ENCODE results near the gene GLMP.

GLMP gene

GRCh38 chr1:156289857-156290256 lies 5.6 kb downstream of the GLMP start:
- H3K36me3 ChIP-seq (ENCODE audit: control insufficient read depth in 1 of 2, insufficient read depth in 2 of 2, low read length in 2 of 2): peaks cover 4 to 6% of the 10 kb centered on the region in 2 donors
- H3K9me3 ChIP-seq (ENCODE audit: control insufficient read depth in 1 of 2, low read length in 2 of 2): no peaks in the 10 kb centered on the region
- H3K4me1 ChIP-seq (ENCODE audit: control insufficient read depth in 1 of 2, insufficient read depth in 2 of 2, low read length in 2 of 2): peaks cover 15 to 20% of the 10 kb centered on the region in 2 donors
- no peaks in the 10 kb centered on the region for H3K27me3 ChIP-seq (ENCODE audit: control insufficient read depth in 1 of 2, insufficient read depth in 2 of 2, low read length in 2 of 2)
- no peak overlapping the region for H3K27ac ChIP-seq (ENCODE audit: low read depth, low read length)
- H3K9ac ChIP-seq (ENCODE audit: low read depth in 1 of 2, low read length in 2 of 2): no peak overlapping the region
- no peak overlapping the region for H3K4me3 ChIP-seq (ENCODE audit: low read depth in 1 of 2, low read length in 2 of 2)

GRCh38 chr1:156286061-156286460 lies 9.4 kb downstream of the GLMP start:
- H3K4me3 ChIP-seq (ENCODE audit: low read depth in 1 of 2, low read length in 2 of 2): no peak overlapping the region
- no peak overlapping the region for H3K9ac ChIP-seq (ENCODE audit: low read depth in 1 of 2, low read length in 2 of 2)
- no peak overlapping the region for H3K27ac ChIP-seq (ENCODE audit: low read depth, low read length)
- H3K4me1 ChIP-seq (ENCODE audit: control insufficient read depth in 1 of 2, insufficient read depth in 2 of 2, low read length in 2 of 2): peaks cover 20 to 32% of the 10 kb centered on the region in 2 donors
- peaks cover 0 to 4% of the 10 kb centered on the region in 2 donors for H3K36me3 ChIP-seq (ENCODE audit: control insufficient read depth in 1 of 2, insufficient read depth in 2 of 2, low read length in 2 of 2)
- H3K27me3 ChIP-seq (ENCODE audit: control insufficient read depth in 1 of 2, insufficient read depth in 2 of 2, low read length in 2 of 2): no peaks in the 10 kb centered on the region
- no peaks in the 10 kb centered on the region for H3K9me3 ChIP-seq (ENCODE audit: control insufficient read depth in 1 of 2, low read length in 2 of 2)

GRCh38 chr1:156285437-156285836 lies 10.0 kb downstream of the GLMP start:
- peaks cover 22 to 32% of the 10 kb centered on the region in 2 donors for H3K4me1 ChIP-seq (ENCODE audit: control insufficient read depth in 1 of 2, insufficient read depth in 2 of 2, low read length in 2 of 2)
- peaks cover 0 to 4% of the 10 kb centered on the region in 2 donors for H3K36me3 ChIP-seq (ENCODE audit: control insufficient read depth in 1 of 2, insufficient read depth in 2 of 2, low read length in 2 of 2)
- H3K4me3 ChIP-seq (ENCODE audit: low read depth in 1 of 2, low read length in 2 of 2): no peak overlapping the region
- no peaks in the 10 kb centered on the region for H3K27me3 ChIP-seq (ENCODE audit: control insufficient read depth in 1 of 2, insufficient read depth in 2 of 2, low read length in 2 of 2)
- no peak overlapping the region for H3K9ac ChIP-seq (ENCODE audit: low read depth in 1 of 2, low read length in 2 of 2)
- H3K27ac ChIP-seq (ENCODE audit: low read depth, low read length): no peak overlapping the region
- no peaks in the 10 kb centered on the region for H3K9me3 ChIP-seq (ENCODE audit: control insufficient read depth in 1 of 2, low read length in 2 of 2)

DNA sequence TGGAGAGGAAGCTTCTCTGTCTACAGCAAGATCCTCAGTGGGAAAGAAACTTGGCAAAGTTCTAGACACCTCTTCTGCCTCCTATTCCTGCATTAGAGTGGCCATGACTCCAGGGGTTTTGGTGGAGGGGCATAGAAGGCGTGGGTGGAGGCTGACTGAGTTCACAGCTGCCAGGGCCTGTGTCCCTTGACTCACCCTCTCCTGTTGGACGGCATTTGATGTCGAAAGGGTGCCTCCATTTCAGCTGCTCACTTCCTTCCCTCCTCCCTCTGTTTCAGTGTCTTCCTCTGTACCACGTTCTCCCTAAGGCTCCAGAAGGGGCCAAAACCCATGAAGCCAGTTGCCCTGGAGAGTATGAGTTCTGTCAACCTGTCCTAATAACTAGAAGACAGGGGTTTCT lies 10.7 kb downstream of the GLMP start:
- H3K4me3 ChIP-seq (ENCODE audit: low read depth in 1 of 2, low read length in 2 of 2): no peak overlapping the region
- no peaks in the 10 kb centered on the region for H3K27me3 ChIP-seq (ENCODE audit: control insufficient read depth in 1 of 2, insufficient read depth in 2 of 2, low read length in 2 of 2)
- H3K27ac ChIP-seq (ENCODE audit: low read depth, low read length): no peak overlapping the region
- H3K9ac ChIP-seq (ENCODE audit: low read depth in 1 of 2, low read length in 2 of 2): no peak overlapping the region
- H3K36me3 ChIP-seq (ENCODE audit: control insufficient read depth in 1 of 2, insufficient read depth in 2 of 2, low read length in 2 of 2): peaks cover 0 to 9% of the 10 kb centered on the region in 2 donors
- peaks cover 22 to 32% of the 10 kb centered on the region in 2 donors for H3K4me1 ChIP-seq (ENCODE audit: control insufficient read depth in 1 of 2, insufficient read depth in 2 of 2, low read length in 2 of 2)
- no peaks in the 10 kb centered on the region for H3K9me3 ChIP-seq (ENCODE audit: control insufficient read depth in 1 of 2, low read length in 2 of 2)

GRCh38 chr1:156284112-156284511 lies 11.4 kb downstream of the GLMP start, which contains the start of gene TMEM79:
TMEM79 (plus strand) TSS chr1:156284325; CDS start chr1:156285227, 902 bp downstream.
- Histone ChIP-seq H3K9me3 (ENCODE audit: control insufficient read depth in 1 of 2, low read length in 2 of 2) (no peaks in the 10 kb centered on the region), H3K27ac (ENCODE audit: low read depth, low read length) (peak within 1 kb of the TSS; percentile 26), H3K27me3 (ENCODE audit: control insufficient read depth in 1 of 2, insufficient read depth in 2 of 2, low read length in 2 of 2) (no peaks in the 10 kb centered on the region), H3K4me3 (ENCODE audit: low read depth in 1 of 2, low read length in 2 of 2) (peak within 1 kb of the TSS; percentile 94), H3K9ac (ENCODE audit: low read depth in 1 of 2, low read length in 2 of 2) (peak within 1 kb of the TSS; percentile 81 to 88), H3K36me3 (ENCODE audit: control insufficient read depth in 1 of 2, insufficient read depth in 2 of 2, low read length in 2 of 2) (peaks cover under 1 to 9% of the 10 kb centered on the region in 2 donors), H3K4me1 (ENCODE audit: control insufficient read depth in 1 of 2, insufficient read depth in 2 of 2, low read length in 2 of 2) (peaks cover 22 to 32% of the 10 kb centered on the region in 2 donors)

- peak overlapping the region; percentile 81 to 88 for H3K9ac ChIP-seq (ENCODE audit: low read depth in 1 of 2, low read length in 2 of 2)
- peak overlapping the region; percentile 26 for H3K27ac ChIP-seq (ENCODE audit: low read depth, low read length)
- H3K4me3 ChIP-seq (ENCODE audit: low read depth in 1 of 2, low read length in 2 of 2): peak overlapping the region; percentile 94
- peaks cover 22 to 32% of the 10 kb centered on the region in 2 donors for H3K4me1 ChIP-seq (ENCODE audit: control insufficient read depth in 1 of 2, insufficient read depth in 2 of 2, low read length in 2 of 2)
- peaks cover 6 to 14% of the 10 kb centered on the region in 2 donors for H3K36me3 ChIP-seq (ENCODE audit: control insufficient read depth in 1 of 2, insufficient read depth in 2 of 2, low read length in 2 of 2)
- no peaks in the 10 kb centered on the region for H3K27me3 ChIP-seq (ENCODE audit: control insufficient read depth in 1 of 2, insufficient read depth in 2 of 2, low read length in 2 of 2)
- H3K9me3 ChIP-seq (ENCODE audit: control insufficient read depth in 1 of 2, low read length in 2 of 2): no peaks in the 10 kb centered on the region
Measured at GRCh38 chr1:156283521-156283920, 12.0 kb downstream of the GLMP start.

GRCh38 chr1:156282479-156283222 lies 12.8 kb downstream of the GLMP start, which contains the start of gene SMG5:
SMG5 (minus strand) TSS chr1:156282825; CDS start chr1:156282680, 145 bp downstream.
- H3K4me3 ChIP-seq (ENCODE audit: low read depth in 1 of 2, low read length in 2 of 2): peak within 1 kb of the TSS; percentile 94
- H3K36me3 ChIP-seq (ENCODE audit: control insufficient read depth in 1 of 2, insufficient read depth in 2 of 2, low read length in 2 of 2): peaks cover 15 to 22% of the 10 kb centered on the region in 2 donors
- H3K27ac ChIP-seq (ENCODE audit: low read depth, low read length): peak within 1 kb of the TSS; percentile 84
- H3K9ac ChIP-seq (ENCODE audit: low read depth in 1 of 2, low read length in 2 of 2): peak within 1 kb of the TSS; percentile 81 to 88
- H3K4me1 ChIP-seq (ENCODE audit: control insufficient read depth in 1 of 2, insufficient read depth in 2 of 2, low read length in 2 of 2): peaks cover 22 to 32% of the 10 kb centered on the region in 2 donors
- H3K27me3 ChIP-seq (ENCODE audit: control insufficient read depth in 1 of 2, insufficient read depth in 2 of 2, low read length in 2 of 2): no peaks in the 10 kb centered on the region
- no peaks in the 10 kb centered on the region for H3K9me3 ChIP-seq (ENCODE audit: control insufficient read depth in 1 of 2, low read length in 2 of 2)

GRCh38 chr1:156281693-156282478 lies 13.6 kb downstream of the GLMP start:
- H3K9ac ChIP-seq (ENCODE audit: low read depth in 1 of 2, low read length in 2 of 2): peak overlapping the region; percentile 81 to 88
- peaks cover 22 to 32% of the 10 kb centered on the region in 2 donors for H3K4me1 ChIP-seq (ENCODE audit: control insufficient read depth in 1 of 2, insufficient read depth in 2 of 2, low read length in 2 of 2)
- peaks cover 19 to 29% of the 10 kb centered on the region in 2 donors for H3K36me3 ChIP-seq (ENCODE audit: control insufficient read depth in 1 of 2, insufficient read depth in 2 of 2, low read length in 2 of 2)
- H3K9me3 ChIP-seq (ENCODE audit: control insufficient read depth in 1 of 2, low read length in 2 of 2): no peaks in the 10 kb centered on the region
- peak overlapping the region; percentile 94 for H3K4me3 ChIP-seq (ENCODE audit: low read depth in 1 of 2, low read length in 2 of 2)
- no peaks in the 10 kb centered on the region for H3K27me3 ChIP-seq (ENCODE audit: control insufficient read depth in 1 of 2, insufficient read depth in 2 of 2, low read length in 2 of 2)
- peak overlapping the region; percentile 84 for H3K27ac ChIP-seq (ENCODE audit: low read depth, low read length)

DNA sequence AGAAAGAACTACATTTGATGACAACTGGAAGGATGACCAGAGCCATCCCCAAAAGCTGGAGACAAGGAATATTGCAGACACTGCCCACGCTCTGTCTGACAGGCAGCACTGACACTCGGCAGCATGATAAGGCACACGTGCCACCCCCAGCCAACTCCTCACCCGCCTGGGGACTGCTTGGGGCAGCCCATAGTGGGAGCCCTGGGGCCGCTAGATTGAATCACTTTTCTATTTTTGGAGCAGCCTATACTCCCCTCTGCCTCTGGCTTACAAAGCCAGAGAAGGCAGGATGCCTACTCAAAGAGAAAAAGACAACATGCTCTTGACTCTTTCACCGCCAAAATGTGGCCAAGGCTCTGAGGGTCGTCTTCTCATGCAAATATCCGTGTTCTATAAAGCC lies 14.2 kb downstream of the GLMP start:
- Histone ChIP-seq H3K27me3 (ENCODE audit: control insufficient read depth in 1 of 2, insufficient read depth in 2 of 2, low read length in 2 of 2) (no peaks in the 10 kb centered on the region), H3K9ac (ENCODE audit: low read depth in 1 of 2, low read length in 2 of 2) (peak overlapping the region; percentile 81 to 88), H3K4me1 (ENCODE audit: control insufficient read depth in 1 of 2, insufficient read depth in 2 of 2, low read length in 2 of 2) (peaks cover 22 to 32% of the 10 kb centered on the region in 2 donors), H3K36me3 (ENCODE audit: control insufficient read depth in 1 of 2, insufficient read depth in 2 of 2, low read length in 2 of 2) (peaks cover 25 to 35% of the 10 kb centered on the region in 2 donors), H3K27ac (ENCODE audit: low read depth, low read length) (no peak overlapping the region), H3K4me3 (ENCODE audit: low read depth in 1 of 2, low read length in 2 of 2) (peak overlapping the region; percentile 94), H3K9me3 (ENCODE audit: control insufficient read depth in 1 of 2, low read length in 2 of 2) (no peaks in the 10 kb centered on the region)

DNA sequence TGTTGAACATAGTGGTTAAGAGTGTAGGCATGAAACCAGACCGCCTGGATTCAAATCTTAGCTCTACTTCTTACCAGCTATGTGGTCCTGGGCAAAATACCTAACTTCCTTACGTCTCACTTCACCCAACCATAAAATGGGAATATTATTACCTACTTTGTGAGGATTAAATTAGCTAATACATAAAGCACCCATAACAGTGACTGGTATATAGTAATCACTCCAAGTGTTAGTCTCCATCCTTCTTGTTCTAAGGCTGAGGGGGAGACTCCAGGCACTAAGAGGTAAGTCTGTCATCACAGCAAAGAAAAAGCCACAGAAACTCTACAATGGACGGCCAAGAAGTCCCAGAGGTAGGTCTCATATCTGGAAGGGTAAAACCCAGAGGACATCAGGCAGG lies 15.6 kb downstream of the GLMP start:
- no peak overlapping the region for H3K27ac ChIP-seq (ENCODE audit: low read depth, low read length)
- no peaks in the 10 kb centered on the region for H3K9me3 ChIP-seq (ENCODE audit: control insufficient read depth in 1 of 2, low read length in 2 of 2)
- peaks cover 33 to 44% of the 10 kb centered on the region in 2 donors for H3K36me3 ChIP-seq (ENCODE audit: control insufficient read depth in 1 of 2, insufficient read depth in 2 of 2, low read length in 2 of 2)
- no peaks in the 10 kb centered on the region for H3K27me3 ChIP-seq (ENCODE audit: control insufficient read depth in 1 of 2, insufficient read depth in 2 of 2, low read length in 2 of 2)
- H3K4me3 ChIP-seq (ENCODE audit: low read depth in 1 of 2, low read length in 2 of 2): no peak overlapping the region
- no peak overlapping the region for H3K9ac ChIP-seq (ENCODE audit: low read depth in 1 of 2, low read length in 2 of 2)
- H3K4me1 ChIP-seq (ENCODE audit: control insufficient read depth in 1 of 2, insufficient read depth in 2 of 2, low read length in 2 of 2): peaks cover 22 to 32% of the 10 kb centered on the region in 2 donors

Data from duodenal mucosa (tissue), 2 donors.